SKM-1 (cell line): ENCODE data around the gene ODAM.
"Not testable (repeated sequence)": the region's sequence is repeated elsewhere in the genome, so short reads cannot be mapped to it uniquely, and the experiment has no call there.

ENCODE experiments used
- DNase-seq: peaks from one replicate; lab custom pipeline; 2025; ENCODE audit not compliant: unreplicated experiment; lab: John Stamatoyannopoulos, UW

The ODAM gene

DNA sequence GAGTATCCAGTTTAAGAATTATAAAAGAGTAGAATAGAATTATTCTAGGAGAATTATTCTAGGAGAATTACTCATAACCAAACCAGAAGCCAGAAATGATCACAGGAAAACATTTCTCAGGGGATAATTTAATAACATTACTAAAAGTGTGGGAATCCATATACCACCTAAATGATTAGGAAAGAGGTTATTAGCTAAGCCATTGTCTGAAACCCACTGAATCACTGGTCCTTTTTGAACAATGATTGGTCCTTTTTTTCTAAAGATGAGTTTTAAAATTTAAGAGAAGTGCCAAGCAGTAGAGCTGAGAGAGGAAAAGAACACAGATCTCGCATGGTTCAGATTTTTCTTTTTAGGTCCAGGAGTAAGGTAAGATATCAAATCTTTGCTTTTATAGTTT, at the start of gene ODAM:
Gene ODAM (plus strand): TSS at position 301 of the 400 bp plus-strand sequence. CDS start 819 bp downstream, outside the sequence.
- DNase-seq = no peak

- no peak for DNase-seq
These were observed 44.3 kb upstream of the ODAM start for GRCh38 chr4:70151271-70151670.

DNA sequence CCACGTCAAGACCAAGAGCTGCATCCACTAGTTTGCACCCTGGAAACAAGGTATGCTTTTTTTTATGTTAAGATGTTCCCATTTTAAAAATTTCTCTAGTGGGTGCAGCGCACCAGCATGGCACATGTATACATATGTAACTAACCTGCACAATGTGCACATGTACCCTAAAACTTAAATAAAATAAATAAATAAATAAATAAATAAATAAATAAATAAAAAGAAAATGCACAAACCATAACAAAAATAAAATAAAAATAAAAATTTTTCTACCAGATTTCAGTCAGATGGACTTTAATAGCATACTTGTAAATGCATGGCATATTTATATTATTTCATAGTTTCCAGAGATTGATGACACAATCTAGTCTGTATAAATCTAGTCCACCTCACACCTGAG, 43.4 kb upstream of the ODAM start:
- no peak for DNase-seq

DNA sequence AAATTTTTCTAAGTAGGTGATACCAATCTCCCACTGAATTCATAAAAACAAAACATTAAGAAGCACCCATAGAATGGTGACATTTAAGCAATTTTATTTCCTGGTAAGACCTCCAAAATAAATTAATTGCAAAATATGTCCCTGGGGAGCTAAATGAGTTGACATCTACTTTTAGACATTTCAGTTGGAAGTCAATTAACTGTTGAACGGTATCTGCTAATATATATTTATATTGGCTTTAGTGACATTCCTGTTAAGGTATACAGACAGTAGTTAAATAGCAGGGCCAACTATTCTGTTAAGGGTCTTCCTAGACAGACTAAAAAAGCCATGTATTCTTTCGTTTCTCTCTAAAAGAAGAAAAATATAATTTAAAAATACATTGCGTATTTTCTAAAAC, 41.6 kb upstream of the ODAM start, which contains the start of gene PRR27:
Gene PRR27 (plus strand): TSS at position 301 of the 400 bp plus-strand sequence. CDS start 139 bp downstream, outside the sequence.
- no peak for DNase-seq

GRCh38 chr4:70158576-70158975, 36.9 kb upstream of the ODAM start:
- no peak for DNase-seq

DNA sequence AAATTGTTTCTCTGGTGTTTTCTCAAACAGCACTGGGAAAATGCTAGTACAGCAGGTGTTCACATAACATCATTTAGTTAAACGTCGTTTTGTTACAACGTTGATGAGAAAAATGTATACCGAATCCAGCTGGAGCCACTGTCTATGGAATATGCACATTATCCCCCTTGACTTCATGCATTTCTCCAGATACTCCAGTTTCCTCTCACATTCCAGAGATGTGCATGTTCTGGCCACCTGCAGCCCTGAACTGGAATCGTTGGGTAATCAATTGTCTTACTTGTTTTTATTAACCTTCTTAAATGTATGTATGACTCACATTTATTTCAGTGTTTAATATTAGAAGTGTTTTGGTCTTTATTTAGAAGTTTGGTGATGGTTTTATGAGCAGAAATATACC, 18.4 kb upstream of the ODAM start:
- DNase-seq = no peak

DNA sequence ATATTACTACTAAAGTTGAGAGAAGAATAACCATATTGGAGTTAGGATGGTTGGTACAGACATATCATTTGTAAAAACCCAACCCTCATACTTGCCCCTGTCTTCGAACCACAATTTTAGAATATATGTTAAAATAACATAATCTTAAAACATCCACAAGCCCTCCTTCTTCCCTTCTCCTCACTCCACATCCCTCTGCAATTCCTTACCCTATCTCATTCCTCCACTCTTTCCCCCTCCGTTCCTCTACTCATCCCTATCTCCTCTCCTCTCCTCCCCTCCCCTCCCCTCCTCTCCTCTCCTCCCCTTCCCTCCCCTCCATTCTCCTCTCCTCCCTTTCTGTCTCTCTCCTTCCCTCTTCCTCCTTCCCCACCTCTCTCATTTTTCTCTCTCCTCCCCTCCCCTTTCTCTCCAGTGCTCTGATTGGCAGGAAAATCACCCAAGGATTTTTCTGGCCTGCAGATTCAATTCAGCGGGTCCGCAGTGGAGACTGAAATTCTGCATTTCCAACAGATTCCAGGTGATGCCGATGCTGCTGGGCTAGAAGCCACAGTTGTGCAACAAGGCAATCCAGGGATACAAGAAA, 17.4 kb upstream of the ODAM start:
- DNase-seq = no peak

DNA sequence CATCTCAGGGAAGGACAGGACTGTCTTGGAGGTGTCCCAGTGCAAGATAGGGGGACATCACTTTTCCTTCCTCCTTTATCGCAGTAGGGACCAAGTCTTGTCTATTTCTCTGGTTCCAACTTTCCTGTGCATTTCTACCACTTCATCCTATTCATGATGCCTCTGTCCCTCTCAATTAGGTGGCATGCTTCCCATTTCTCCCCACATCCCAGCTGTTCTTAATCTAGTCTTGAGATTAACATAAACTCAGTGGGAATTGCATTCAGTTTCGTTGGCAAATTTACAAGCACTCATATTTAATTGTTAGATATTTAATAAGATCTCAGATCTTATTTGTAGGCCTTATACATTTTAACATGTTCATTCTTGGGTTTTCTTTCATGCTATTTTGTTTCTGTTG, 15.7 kb upstream of the ODAM start:
- no peak for DNase-seq

- DNase-seq = no peak
These were observed 13.7 kb upstream of the ODAM start for GRCh38 chr4:70181864-70182263.

DNA sequence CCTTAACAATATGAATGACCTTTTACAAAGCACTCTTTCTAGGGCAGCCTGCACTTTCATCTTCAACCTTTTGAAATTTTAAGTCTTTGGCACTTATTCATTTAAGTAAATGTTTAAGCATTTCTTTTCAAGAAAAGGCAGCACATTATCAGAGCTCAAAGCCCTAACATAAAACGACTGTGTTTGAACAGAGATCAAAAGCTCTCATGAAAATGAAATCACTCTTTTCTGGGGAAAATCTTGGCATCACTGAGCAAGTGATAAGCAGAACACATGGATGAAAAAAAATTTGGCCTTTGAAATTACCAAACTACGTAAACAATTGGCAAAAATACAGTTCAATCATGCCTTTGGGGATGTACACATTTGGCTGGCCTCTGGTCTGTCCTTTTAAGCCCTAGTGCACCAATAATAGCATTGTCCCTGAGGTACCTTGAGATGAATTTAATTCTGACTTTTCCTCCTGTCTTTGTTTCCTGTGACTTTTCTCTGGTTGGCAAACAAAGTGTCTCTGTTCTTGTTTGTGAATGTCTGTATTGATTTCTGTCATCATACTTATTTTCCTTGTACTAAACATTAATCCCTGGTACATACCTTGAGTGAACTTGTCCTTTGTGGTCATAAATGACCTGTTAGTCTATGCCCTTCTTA, 12.9 kb upstream of the ODAM start:
- DNase-seq = no peak

DNA sequence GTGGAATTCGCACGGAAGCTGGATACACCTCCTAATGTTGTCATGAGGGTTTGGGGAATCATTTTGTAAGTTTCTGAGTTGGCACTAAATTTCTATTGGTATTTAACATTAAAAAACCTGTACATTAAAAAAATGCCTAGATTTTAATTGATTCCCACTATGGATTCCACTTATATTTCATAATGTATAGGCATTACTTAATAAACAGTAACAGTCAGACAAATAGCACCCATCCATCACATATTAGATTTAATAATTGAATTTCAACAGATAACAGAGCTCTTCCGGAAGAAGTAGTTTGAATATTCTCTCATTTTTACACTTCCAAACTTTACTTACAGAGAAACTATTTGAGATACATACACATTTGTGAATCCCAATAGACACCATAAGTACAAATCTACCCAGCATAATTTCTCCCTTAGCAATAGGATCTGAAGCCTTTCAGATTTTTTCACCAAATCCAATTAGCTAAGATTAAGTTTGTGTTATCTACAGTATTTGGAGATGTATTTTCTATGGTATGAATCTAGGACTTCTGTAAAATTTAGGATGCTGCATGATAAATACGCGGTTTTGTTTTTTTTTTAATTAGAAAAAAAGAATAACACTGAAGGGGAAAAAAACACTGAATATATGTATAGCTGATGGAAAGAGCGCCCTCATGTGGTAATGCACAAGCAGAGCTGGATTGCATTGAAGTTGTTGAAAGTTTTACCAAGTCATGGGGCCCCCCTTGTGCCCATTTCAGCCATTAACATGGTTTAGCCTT, 12.2 kb upstream of the ODAM start:
- peak; percentile 18 for DNase-seq

- DNase-seq = no peak
These were observed 11.6 kb upstream of the ODAM start for GRCh38 chr4:70183940-70184246.

DNA sequence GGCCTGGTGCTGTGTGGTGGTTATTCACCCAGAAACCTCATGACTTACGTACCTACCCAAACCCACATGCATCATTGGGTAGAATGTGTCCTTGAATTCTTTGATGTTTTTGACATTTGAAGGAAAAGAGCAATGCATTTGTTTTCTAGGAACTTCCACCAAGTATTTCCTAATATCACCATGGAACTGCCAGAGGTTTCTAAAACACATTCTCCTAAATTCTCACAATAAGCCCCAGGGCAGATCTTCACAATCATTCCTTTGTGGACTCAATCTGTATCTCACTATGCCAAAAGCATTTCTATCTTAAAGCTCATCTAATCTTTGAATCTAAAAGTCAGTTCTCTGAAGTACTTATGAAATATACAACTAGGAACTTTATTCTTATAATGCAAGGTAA, 8.3 kb upstream of the ODAM start:
- DNase-seq = no peak

DNA sequence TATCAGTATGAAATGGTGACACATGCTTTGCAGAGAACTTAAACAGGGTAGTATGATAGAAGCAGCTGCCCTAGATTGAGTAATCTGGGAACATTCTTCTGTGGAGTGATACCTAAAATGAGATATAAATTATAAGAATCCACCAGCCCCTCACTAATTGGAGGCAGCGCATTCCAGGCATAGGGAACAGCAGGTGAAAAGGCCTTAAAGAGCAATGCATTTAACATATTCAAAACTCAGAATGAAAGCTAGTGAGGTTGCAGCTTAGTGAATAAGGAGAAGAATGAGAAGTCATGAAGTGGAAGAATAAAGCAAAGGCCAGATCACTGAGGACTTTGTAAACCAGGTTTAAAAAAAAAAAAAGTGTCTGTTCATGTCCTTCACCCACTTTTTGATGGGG, 4.9 kb upstream of the ODAM start:
- no peak for DNase-seq

DNA sequence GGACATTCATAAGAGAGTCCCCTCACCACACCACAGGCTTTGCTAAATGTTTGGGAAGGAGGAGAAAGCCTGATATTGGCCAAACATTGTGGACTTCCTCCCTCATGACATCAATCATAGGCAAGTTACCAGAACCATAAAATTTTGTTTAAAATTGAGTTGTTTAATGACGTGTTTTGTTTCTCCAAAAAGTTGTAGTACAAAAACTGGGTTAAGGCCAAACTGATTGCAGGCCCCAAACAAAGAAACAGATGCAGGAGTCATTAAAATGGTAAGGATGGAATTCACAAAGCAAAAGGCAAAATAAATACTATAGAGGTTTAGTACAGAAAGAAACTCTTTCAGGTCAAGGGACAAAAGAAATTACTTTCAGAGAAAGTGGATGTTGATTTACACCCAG, 3.9 kb upstream of the ODAM start:
- DNase-seq = no peak

DNA sequence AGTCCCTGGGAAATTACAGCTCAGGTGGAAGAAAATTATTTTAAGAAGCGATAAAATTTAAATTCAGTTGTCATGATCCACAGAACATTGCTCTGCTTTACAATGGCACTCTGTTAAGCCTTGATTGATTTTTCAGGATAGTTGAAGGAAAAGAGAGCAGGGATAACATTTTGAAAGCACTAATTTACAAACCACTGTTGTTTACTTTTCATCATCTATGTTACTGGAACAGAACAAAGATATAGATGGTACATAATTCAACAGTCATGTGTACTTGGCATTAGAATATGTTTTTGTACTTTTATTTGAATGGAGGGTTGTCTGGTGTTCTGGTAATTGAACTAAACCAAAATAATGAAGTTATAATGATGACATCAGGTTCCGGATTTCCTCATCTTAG, 2.6 kb upstream of the ODAM start:
- DNase-seq = no peak

DNA sequence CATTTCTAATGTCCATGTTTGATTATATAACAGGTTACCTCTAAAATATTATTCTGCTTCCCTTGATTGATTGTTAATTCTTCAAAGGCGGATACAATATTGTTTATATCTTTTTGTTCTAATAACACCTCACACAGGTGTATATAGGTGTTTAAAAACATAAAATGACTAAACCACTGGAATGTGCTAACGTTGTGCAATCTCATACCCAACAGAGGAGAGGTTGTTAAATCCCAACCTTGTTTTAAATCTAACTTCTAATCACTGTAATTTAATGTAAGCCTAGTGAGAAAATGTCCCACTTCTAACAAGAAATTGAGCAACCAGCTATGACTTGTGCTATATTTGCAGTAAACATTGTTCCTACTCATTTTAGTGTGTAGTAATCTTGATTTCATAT, 1.3 kb downstream of the ODAM start:
- DNase-seq = no peak

- DNase-seq = no peak
These were observed 2.3 kb downstream of the ODAM start for GRCh38 chr4:70197842-70198241.

DNA sequence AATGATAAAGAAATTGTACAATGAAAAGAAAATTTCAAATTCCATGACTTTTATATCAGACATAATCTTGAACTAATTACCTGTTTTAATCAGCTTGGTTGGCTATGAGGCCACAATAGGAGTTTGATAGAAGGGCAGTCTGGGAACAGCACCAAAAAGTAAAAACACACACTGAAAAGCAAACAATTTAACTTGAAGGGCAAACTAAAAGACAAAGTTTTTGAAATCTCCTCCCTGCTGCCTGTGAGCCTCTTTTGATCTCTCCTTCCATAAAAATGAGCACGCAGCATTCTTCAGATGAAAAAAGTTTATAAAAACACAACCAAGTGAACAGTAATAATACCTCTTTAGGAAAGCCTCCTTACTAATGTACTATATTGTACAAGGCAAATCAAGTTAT, 8.1 kb downstream of the ODAM start:
- no peak for DNase-seq

- not testable (repeated sequence) for DNase-seq
These were observed 17.2 kb downstream of the ODAM start for GRCh38 chr4:70212752-70213151.

DNA sequence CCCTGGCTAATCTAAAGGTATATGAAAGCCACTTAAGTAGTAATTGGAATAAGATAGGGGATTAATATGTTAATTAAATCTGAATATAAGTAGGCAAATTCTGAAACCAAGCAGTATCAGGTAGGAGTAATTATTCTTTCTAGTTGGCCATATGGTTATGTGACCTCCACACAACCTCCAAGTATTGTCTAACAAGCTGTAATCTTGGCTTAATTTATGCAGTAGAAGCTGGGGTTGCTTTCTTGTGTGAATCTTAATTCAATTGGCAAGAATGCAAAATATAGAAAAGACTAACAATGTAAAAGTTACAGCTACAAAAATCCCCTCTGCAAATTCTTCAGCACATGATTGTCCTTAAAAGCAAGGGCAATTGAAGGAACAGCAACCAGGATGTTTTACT, 20.6 kb downstream of the ODAM start:
- DNase-seq = not testable (repeated sequence)

DNA sequence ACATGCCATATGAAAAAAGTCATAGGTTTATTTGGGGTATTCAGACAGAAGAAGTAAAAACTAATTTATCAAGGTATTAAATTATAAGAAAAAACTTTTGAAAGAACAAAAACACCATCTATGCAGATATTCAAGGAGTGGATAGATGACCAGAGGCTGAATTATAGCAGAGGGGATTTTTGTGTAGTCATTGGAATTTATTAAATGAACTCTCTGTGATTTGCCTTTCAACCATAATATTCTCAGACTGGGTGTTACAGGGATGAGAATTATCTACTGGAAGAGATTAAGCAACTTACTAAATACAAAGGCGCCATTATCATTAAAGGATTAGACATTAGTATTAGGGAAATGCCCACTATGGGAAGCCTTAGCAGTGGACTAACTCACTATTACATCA, 21.0 kb downstream of the ODAM start:
- DNase-seq = not testable (repeated sequence)
